ENCODE data around the gene OR6C68. TPM values are rescaled to one million over a fixed set of nuclear protein-coding genes. Genes with fewer than 3 reads are reported as not detected.

Gene OR6C68
- total RNA-seq, result not detected in 2 replicates

GRCh38 chr12:55492078-55492477, at the start of gene OR6C68:
TSS of gene OR6C68 (plus strand) at chr12:55492378. CDS start at chr12:55492378, 0 bp downstream.

GRCh38 chr12:55443776-55444175, 48.4 kb upstream of the OR6C68 start, which contains the start of gene OR6C2:
TSS of gene OR6C2 (plus strand) at chr12:55444076. CDS start at chr12:55452214, 8,138 bp downstream.

GRCh38 chr12:55470088-55470829, 21.9 kb upstream of the OR6C68 start, which contains the start of gene OR6C70:
TSS of gene OR6C70 (minus strand) at chr12:55470138. CDS start at chr12:55470138, 0 bp downstream.

Other genes starting within 250 kb of the OR6C68 start
- not detected in 2 replicates for gene OR6C74, start 247.8 kb upstream of the OR6C68 start, total RNA-seq
- gene OR6C6, start 195.8 kb upstream of the OR6C68 start, total RNA-seq, result not detected in 2 replicates
- not detected in 2 replicates for gene OR6C1, start 178.0 kb upstream of the OR6C68 start, total RNA-seq
- gene OR6C3, start 161.6 kb upstream of the OR6C68 start, total RNA-seq, result not detected in 2 replicates
- not detected in 2 replicates for gene OR6C75, start 129.4 kb upstream of the OR6C68 start, total RNA-seq
- gene OR6C65, start 91.8 kb upstream of the OR6C68 start, total RNA-seq, result not detected in 2 replicates
- gene OR6C76, start 66.1 kb upstream of the OR6C68 start, total RNA-seq, result not detected in 2 replicates
- not detected in 2 replicates for gene OR6C2, start 48.3 kb upstream of the OR6C68 start, total RNA-seq
- gene OR6C70, start 22.2 kb upstream of the OR6C68 start, total RNA-seq, result not detected in 2 replicates
- gene OR6C4, start 57.2 kb downstream of the OR6C68 start, total RNA-seq, result not detected in 2 replicates
- gene OR2AP1, start 80.1 kb downstream of the OR6C68 start, total RNA-seq, result not detected in 2 replicates
- not detected in 2 replicates for gene OR10P1, start 144.5 kb downstream of the OR6C68 start, total RNA-seq
- gene ITGA7, start 215.5 kb downstream of the OR6C68 start, total RNA-seq, result 0.08 TPM in 2 replicates
- 88.8 and 102 TPM in 2 replicates for gene BLOC1S1, start 223.7 kb downstream of the OR6C68 start, total RNA-seq
- 2.2 TPM in 1 of 2 replicates, not detected in the other for gene RDH5, start 228.0 kb downstream of the OR6C68 start, total RNA-seq
- 448 and 661 TPM in 2 replicates for gene CD63, start 236.6 kb downstream of the OR6C68 start, total RNA-seq

Measured in hair follicular keratinocyte (primary cell).